ENCODE results near the gene FES.

Gene FES

DNA sequence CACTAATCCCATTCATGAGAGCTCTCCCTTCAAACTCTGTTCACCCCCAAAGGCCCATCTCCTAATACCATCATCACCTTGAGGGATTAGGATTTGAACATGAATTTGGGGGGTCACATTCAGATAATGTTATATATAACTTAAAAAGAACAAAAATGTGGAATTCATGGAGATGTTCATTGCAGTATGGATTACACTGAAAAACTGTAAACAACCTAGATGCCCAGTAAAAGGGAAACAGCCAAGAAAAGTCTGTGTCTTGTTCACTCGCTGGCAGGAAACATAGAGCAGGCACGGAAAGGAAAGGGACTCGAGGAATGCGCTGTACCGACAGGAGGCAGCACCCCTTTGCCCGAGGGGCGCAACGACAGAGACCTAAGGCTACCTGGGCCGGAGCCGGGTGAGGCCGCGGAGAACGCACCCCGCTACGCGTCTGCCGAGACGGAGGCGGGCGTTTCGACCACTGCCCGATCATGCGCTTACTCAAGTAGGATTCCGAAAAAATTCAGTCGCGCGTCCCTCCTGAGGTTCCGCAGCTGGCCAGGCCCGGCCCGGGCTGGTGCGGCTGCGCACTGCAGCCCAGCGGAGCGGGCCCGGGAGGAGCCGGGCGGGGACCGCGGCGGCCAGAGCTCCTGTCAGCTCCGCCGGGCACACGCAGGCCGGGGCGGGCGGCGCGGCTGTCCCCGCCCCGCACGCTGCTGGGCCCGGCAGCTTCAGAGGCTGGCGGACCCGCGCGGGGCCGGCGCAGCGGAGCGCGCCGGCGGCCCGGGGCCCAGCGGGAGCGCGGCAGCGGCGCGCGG is 17.9 kb downstream of the FES start:
- H3K4me3 ChIP-seq (ENCODE audit: low read depth, low read length) = peak overlapping the region; percentile 76
- POLR2A ChIA-PET = interaction anchor here (0.6 to 1.3 kb wide), 5 partner anchors 11 to 52 kb away, joined by 3 to 4 read pairs (median 3); partner anchors contain the start of gene RCCD1
- DNase-seq (ENCODE audit: low read depth, low spot score) = peak; percentile 21
- CTCF ChIA-PET = interaction anchor here (0.6 to 14.0 kb wide), 15 partner anchors 8 to 370 kb away, joined by 3 to 186 read pairs (median 5); partner anchors contain the start of genes FES, HDDC3 and UNC45A
- TF ChIP-seq, protein P1, sequence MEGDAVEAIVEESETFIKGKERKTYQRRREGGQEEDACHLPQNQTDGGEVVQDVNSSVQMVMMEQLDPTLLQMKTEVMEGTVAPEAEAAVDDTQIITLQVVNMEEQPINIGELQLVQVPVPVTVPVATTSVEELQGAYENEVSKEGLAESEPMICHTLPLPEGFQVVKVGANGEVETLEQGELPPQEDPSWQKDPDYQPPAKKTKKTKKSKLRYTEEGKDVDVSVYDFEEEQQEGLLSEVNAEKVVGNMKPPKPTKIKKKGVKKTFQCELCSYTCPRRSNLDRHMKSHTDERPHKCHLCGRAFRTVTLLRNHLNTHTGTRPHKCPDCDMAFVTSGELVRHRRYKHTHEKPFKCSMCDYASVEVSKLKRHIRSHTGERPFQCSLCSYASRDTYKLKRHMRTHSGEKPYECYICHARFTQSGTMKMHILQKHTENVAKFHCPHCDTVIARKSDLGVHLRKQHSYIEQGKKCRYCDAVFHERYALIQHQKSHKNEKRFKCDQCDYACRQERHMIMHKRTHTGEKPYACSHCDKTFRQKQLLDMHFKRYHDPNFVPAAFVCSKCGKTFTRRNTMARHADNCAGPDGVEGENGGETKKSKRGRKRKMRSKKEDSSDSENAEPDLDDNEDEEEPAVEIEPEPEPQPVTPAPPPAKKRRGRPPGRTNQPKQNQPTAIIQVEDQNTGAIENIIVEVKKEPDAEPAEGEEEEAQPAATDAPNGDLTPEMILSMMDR (IDR thresholded peaks at IDR 0.05; ENCODE audit: insufficient read depth, low read length, missing control alignments) = peak; percentile 82

DNA sequence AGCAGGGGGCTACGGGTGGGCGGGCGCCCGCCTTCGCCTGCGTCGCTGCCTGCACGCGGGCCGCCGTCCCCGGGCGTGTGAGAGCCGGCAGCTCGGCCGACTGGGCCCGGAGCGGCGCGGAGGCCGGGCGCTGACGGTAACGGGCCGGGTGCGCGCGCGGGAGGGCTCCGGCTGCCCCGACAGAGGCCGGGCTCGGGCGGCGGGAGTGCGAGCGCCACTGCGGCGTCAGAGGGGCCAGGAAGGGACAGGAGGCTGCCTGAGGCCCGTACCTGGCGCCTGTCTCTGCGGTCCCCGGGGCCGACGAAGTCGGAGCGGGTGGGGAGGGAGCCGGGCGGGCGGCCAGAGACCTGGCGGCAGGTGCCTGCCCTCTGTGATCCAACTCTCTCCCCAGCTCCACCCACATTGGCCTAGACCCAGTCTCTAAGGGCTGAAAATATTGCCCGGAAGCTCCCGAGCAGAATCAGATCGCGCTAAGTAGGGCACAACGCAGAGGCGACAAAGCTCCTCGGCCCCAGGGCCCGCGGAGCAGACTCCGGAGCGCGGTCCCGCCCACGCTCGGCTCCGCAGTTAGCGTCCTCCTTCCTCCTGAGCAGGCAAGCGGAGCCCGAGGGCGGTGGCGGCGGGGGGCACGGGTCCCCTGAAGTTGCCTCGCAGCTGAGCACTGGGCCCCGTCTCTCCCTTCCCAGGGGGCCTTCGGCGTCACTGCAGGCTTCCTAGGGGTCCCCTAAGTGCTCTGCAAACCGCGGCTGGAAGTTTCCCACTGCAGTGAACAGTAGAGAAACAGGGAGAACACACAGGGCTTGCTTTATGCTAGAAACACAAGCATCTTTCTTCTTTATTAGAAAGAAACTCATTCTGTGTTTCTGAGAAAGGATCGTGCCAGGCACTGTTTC is 18.8 kb downstream of the FES start, which contains the start of gene MAN2A2:
TSS of gene MAN2A2 (plus strand) at position 463 of the 893 bp plus-strand sequence. CDS start 906 bp downstream, outside the sequence.
- CTCF ChIA-PET = interaction anchor here (0.7 to 14.0 kb wide), 10 partner anchors 7 to 255 kb away, joined by 3 to 186 read pairs (median 6); partner anchors contain the start of genes FES, HDDC3 and UNC45A
- peak within 1 kb of the TSS; percentile 76 for H3K4me3 ChIP-seq (ENCODE audit: low read depth, low read length)
- DNase-seq (ENCODE audit: low read depth, low spot score) = no peak
- POLR2A ChIA-PET = interaction anchor here (0.6 to 1.3 kb wide), 5 partner anchors 11 to 52 kb away, joined by 3 to 4 read pairs (median 3); partner anchors contain the start of gene RCCD1
- TF ChIP-seq, protein P1 (IDR thresholded peaks at IDR 0.05; ENCODE audit: insufficient read depth, low read length, missing control alignments) = no peak

DNA sequence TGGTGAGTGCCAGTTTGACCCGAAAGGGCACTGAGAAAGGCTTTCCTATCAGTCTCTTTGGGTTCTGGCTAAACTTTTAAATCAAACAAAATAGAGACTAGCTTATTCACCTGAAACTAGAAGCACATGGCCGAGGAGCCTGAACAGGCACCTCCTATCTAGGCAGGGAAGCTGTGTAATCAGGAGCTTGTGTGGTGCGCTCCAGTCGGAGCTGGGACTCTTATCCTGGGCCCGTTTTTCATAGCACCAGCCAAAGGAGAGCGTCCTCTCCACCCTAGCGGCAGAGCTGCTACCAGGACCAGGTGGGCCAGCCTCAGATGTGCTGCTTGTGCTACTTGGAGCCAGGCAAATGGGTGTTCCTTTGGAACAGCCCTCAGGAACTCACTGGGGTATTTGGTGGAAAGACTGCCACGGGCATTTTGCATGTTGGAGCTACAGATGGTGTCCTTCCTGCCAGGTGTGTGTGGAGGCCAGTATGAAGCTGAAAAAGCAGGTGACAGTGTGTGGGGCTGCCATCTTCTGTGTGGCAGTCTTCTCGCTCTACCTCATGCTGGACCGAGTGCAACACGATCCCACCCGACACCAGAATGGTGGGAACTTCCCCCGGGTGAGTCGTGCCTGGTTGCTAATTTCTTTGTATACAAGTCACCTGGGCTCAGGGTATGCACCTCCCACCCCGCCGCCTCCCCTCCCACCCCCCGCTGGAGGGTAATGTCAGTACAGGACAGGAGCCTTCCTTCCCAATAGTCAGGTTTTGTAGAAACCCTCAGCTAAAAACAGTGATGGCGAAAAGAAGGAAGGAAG is 19.6 kb downstream of the FES start:
- ChIA-PET POLR2A (interaction anchor here (1.2 kb wide), 1 partner anchor 10 kb away, joined by 3 read pairs; no protein-coding TSS in a partner anchor), CTCF (interaction anchor here (0.8 to 14.0 kb wide), 8 partner anchors 8 to 368 kb away, joined by 3 to 186 read pairs (median 5); partner anchors contain the start of genes FES, HDDC3 and UNC45A)
- DNase-seq (ENCODE audit: low read depth, low spot score) = no peak
- TF ChIP-seq, protein P1 (IDR thresholded peaks at IDR 0.05; ENCODE audit: insufficient read depth, low read length, missing control alignments) = no peak
- peak overlapping the region; percentile 76 for H3K4me3 ChIP-seq (ENCODE audit: low read depth, low read length)

DNA sequence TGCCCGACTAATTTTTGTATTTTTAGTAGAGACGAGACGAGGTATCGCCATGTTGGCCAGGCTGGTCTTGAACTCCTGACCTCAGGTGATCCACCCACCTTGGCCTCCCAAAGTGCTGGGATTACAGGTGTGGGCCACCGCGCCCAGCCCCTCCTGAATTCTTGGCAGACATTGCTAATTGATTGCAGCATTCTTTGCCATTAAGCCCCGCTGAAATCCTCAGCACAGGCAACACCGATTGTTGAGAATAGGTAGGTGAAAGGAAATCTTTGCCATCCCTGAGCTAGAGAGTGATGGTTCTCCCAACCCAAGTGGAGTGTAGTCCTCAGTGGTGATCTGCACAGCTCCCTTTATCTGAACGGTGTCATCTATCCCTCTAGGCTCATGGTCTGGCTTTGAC is 20.4 kb downstream of the FES start:
- POLR2A ChIA-PET = no interaction called here
- no peak for DNase-seq (ENCODE audit: low read depth, low spot score)
- TF ChIP-seq, protein P1 (IDR thresholded peaks at IDR 0.05; ENCODE audit: insufficient read depth, low read length, missing control alignments) = no peak
- no peak overlapping the region for H3K4me3 ChIP-seq (ENCODE audit: low read depth, low read length)
- CTCF ChIA-PET = interaction anchor here (1.1 to 14.0 kb wide), 7 partner anchors 9 to 367 kb away, joined by 3 to 186 read pairs (median 5); partner anchors contain the start of genes FES, HDDC3 and UNC45A

DNA sequence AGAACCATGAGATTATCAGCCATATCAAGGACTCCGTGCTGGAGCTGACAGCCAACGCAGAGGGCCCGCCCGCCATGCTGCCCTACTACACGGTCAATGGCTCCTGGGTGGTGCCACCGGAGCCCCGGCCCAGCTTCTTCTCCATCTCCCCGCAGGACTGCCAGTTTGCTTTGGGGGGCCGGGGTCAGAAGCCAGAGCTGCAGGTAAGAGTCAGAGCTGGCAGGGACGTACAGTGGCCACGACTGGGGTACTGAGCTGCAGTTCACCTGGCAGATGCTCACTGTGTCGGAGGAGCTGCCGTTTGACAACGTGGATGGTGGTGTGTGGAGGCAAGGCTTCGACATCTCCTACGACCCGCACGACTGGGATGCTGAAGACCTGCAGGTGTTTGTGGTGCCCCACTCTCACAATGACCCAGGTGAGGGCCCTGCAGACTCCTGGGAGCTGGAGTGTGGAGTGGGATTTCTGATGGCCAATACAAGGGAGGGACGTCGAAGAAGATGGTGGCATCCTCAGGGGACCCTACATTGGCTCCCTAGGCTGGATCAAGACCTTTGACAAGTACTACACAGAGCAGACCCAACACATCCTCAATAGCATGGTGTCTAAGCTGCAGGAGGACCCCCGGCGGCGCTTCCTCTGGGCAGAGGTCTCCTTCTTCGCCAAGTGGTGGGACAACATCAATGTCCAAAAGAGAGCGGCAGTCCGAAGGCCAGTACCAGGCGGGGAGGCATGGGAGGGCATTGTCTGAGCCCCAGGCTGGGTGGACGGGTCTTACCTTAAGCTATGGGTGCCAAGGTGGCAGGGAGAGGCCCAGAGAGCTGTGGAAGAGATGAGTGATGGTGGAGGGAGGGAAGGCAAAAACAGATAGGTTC is 21.2 kb downstream of the FES start:
- no peak for DNase-seq (ENCODE audit: low read depth, low spot score)
- ChIA-PET POLR2A (no interaction called here), CTCF (interaction anchor here (1.2 to 14.0 kb wide), 6 partner anchors 8 to 28 kb away, joined by 3 to 186 read pairs (median 4); partner anchors contain the start of genes FES, HDDC3 and UNC45A)
- H3K4me3 ChIP-seq (ENCODE audit: low read depth, low read length) = no peak overlapping the region
- TF ChIP-seq, protein P1 (IDR thresholded peaks at IDR 0.05; ENCODE audit: insufficient read depth, low read length, missing control alignments) = no peak
